HepG2 (cell line): ENCODE measurements around the gene CTBP1. TPM values are rescaled to one million over a fixed set of nuclear protein-coding genes. Genes with fewer than 3 reads are reported as not detected.

Experiments
- ATAC-seq: fragments of 200-7000 bp; cut with Tn5 transposase; 3 replicates; pipeline ENCODE4 v1.9.1; 2020; ENCODE audit warnings: mild to moderate bottlenecking, moderate library complexity
- BruUV-seq: library from RNA; stranded (reverse); fragments of 400-500 nt; replicated peaks from 2 replicates; lab custom pipeline; 2021; lab: Mats Ljungman, UMichigan
- CTCF ChIA-PET: fragments of 300-600 bp; formaldehyde crosslinking; extraction: SDS; loops from one replicate; lab custom pipeline; 2021; ENCODE audit warnings: low total read pairs, inconsistent platforms, low intra/inter-chr PET ratio; lab: Yijun Ruan, JAX
- POLR2A ChIA-PET: fragments of 350-600 bp; sonication (Branson Sonifier 250); formaldehyde crosslinking; loops from one replicate; lab custom pipeline; 2020; ENCODE audit warnings: antibody characterized with exemption, inconsistent platforms; lab: Yijun Ruan, JAX
- DNase-seq: peaks from one replicate; pipeline ENCODE4 v3.0.0-alpha.2; 2015; ENCODE audit warnings: low spot score
- FAIRE-seq: peaks from 3 replicates; lab custom pipeline; 2011; peaks lifted over from hg19 to GRCh38; lab: Jason Lieb, UNC
- H2AFZ ChIP-seq: one replicate; pipeline ENCODE4 v1.6.1; 2011; ENCODE audit warnings: low read length, inconsistent platforms
- H3K27ac ChIP-seq: fragments of 300-600 bp; 3 replicates; pipeline ENCODE4 v1.8.0; 2011; ENCODE audit warnings: mixed run types, mild to moderate bottlenecking, mixed read lengths, low read length, inconsistent platforms; ENCODE audit not compliant: insufficient read depth; ENCODE audit errors: extremely low read length
- H3K27me3 ChIP-seq, 2 experiments: fragments of 200-600 bp in 1 of 2; 2 replicates in 1 of 2; 3 replicates in 1 of 2; pipeline versions ENCODE4 v1.6.0 to v1.8.0; 2011; ENCODE audit warnings: low read length in 2 of 2, mild to moderate bottlenecking in 2 of 2, moderate library complexity in 2 of 2, inconsistent platforms in 1 of 2; ENCODE audit not compliant: insufficient read depth in 2 of 2, control insufficient read depth in 1 of 2
- H3K36me3 ChIP-seq, 2 experiments: fragments of 200-600 bp in 1 of 2; replicated peaks in 1 of 2; 2 replicates in 1 of 2; 3 replicates in 1 of 2; pipeline versions ENCODE4 v1.5.1 to v1.8.0; 2011; ENCODE audit warnings: low read length in 2 of 2, inconsistent platforms in 1 of 2; ENCODE audit not compliant: insufficient read depth in 2 of 2, control insufficient read depth in 1 of 2
- H3K4me1 ChIP-seq: 2 replicates; pipeline ENCODE4 v1.5.1; 2012; ENCODE audit warnings: low read length, inconsistent platforms; ENCODE audit not compliant: insufficient read depth
- H3K4me2 ChIP-seq: 2 replicates; pipeline ENCODE4 v1.6.0; 2011; ENCODE audit warnings: low read depth, low read length, inconsistent platforms
- H3K4me3 ChIP-seq, 3 experiments: fragments of 200-600 bp in 1 of 3; sonication (generic), shearing (Covaris generic) in 1 of 3; replicated peaks in 1 of 3; 2 replicates each; pipeline ENCODE4 v1.5.1; 2011 to 2016; ENCODE audit warnings: low read length in 3 of 3, inconsistent platforms in 2 of 3, low read depth in 2 of 3, mild to moderate bottlenecking in 2 of 3, control low read depth in 1 of 3, mixed read lengths in 1 of 3; ENCODE audit not compliant: insufficient read depth in 1 of 3
- H3K79me2 ChIP-seq: one replicate; pipeline ENCODE4 v1.6.1; 2011; ENCODE audit warnings: low read length, inconsistent platforms; ENCODE audit not compliant: insufficient read depth
- H3K9ac ChIP-seq: 2 replicates; pipeline ENCODE4 v1.6.0; 2011; ENCODE audit warnings: mild to moderate bottlenecking, low read depth, low read length, inconsistent platforms; ENCODE audit not compliant: insufficient read depth
- H3K9me3 ChIP-seq: 2 replicates; pipeline ENCODE4 v1.5.1; 2012; ENCODE audit warnings: mild to moderate bottlenecking, low read length
- H4K20me1 ChIP-seq: 2 replicates; pipeline ENCODE4 v1.6.0; 2011; ENCODE audit warnings: inconsistent platforms, mild to moderate bottlenecking, low read length, moderate library complexity; ENCODE audit not compliant: insufficient read depth
- BRCA1 ChIP-seq: sonication (generic); formaldehyde crosslinking; IDR thresholded peaks from 2 replicates; pipeline ENCODE4 v1.4.0; 2020; ENCODE audit warnings: missing genetic modification reagents
- GMEB1 ChIP-seq: sonication (generic); formaldehyde crosslinking; IDR thresholded peaks from 2 replicates; pipeline ENCODE4 v1.5.1; 2020; ENCODE audit warnings: missing genetic modification reagents, mild to moderate bottlenecking, borderline replicate concordance
- HOMEZ ChIP-seq: IDR thresholded peaks from 2 replicates; pipeline ENCODE4 v1.6.1; 2016; ENCODE audit warnings: low read depth
- MYPOP ChIP-seq: sonication (generic); formaldehyde crosslinking; IDR thresholded peaks from 2 replicates; pipeline ENCODE4 v1.8.1; 2023; ENCODE audit warnings: mild to moderate bottlenecking, moderate library complexity, missing genetic modification reagents
- NR2F1 ChIP-seq, 2 experiments: fragments of 450-650 bp in 1 of 2; formaldehyde crosslinking in 1 of 2; IDR thresholded peaks; 2 replicates each; pipeline versions ENCODE4 v1.5.0 to v1.6.1; 2016 to 2020; ENCODE audit warnings: mild to moderate bottlenecking in 1 of 2, missing compliant biosample characterization in 1 of 2, missing genetic modification reagents in 1 of 2, moderate library complexity in 1 of 2
- SOX13 ChIP-seq, 3 experiments: fragments of 450-650 bp in 1 of 3; sonication (generic) in 1 of 3; formaldehyde crosslinking in 1 of 3; IDR thresholded peaks in 2 of 3; conservative IDR thresholded peaks in 1 of 3; 2 replicates each; pipeline versions ENCODE4 v1.5.0 to v1.6.1; 2016 to 2020; ENCODE audit warnings: antibody characterized with exemption in 1 of 3, mild to moderate bottlenecking in 1 of 3, missing compliant biosample characterization in 1 of 3, missing genetic modification reagents in 1 of 3, moderate library complexity in 1 of 3
- U2AF1 ChIP-seq: fragments of 200-400 bp; formaldehyde crosslinking; optimal IDR thresholded peaks from 2 replicates; pipeline ENCODE3; 2017; ENCODE audit warnings: mild to moderate bottlenecking, low read depth, low read length
- YY1 ChIP-seq: IDR thresholded peaks from 2 replicates; pipeline ENCODE4 v1.6.1; 2011; ENCODE audit warnings: low read length, low read depth, moderate library complexity, mild to moderate bottlenecking; ENCODE audit not compliant: insufficient read depth, insufficient replicate concordance
- ZFP41 ChIP-seq: sonication (generic); formaldehyde crosslinking; IDR thresholded peaks from 2 replicates; pipeline ENCODE4 v1.4.0; 2020; ENCODE audit warnings: mild to moderate bottlenecking, missing genetic modification reagents, borderline replicate concordance
- ZNF317 ChIP-seq: sonication (generic); formaldehyde crosslinking; IDR thresholded peaks from 2 replicates; pipeline ENCODE4 v1.5.0; 2020; ENCODE audit warnings: mild to moderate bottlenecking, missing genetic modification reagents
- ZNF574 ChIP-seq: sonication (generic); formaldehyde crosslinking; IDR thresholded peaks from 2 replicates; pipeline ENCODE4 v1.4.0; 2020; ENCODE audit warnings: missing genetic modification reagents
- ZNF770 ChIP-seq: sonication (generic); formaldehyde crosslinking; IDR thresholded peaks from 2 replicates; pipeline ENCODE4 v1.5.0; 2020; ENCODE audit warnings: mild to moderate bottlenecking, missing genetic modification reagents
- WGBS: methylation state at CpG from one replicate; pipeline ENCODE4 v1.1.6; 2017; ENCODE audit warnings: low lambda C conversion rate; 5-methylcytosine and 5-hydroxymethylcytosine counted together
- in situ Hi-C: cut with HindIII; loops from 2 replicates; pipeline ENCODE4 v1.10.0; 2017; ENCODE audit warnings: low pct_unique_long_range_greater_than_20kb; ENCODE audit not compliant: extremely low pct_ligation_motif_present
- intact Hi-C: fragments of 100-400 bp; cut with micrococcal nuclease; formaldehyde crosslinking; loops from one replicate; pipeline ENCODE4 v1.10.0; 2022; ENCODE audit not compliant: unreplicated experiment
- polyA plus RNA-seq, 8 experiments: library from polyadenylated mRNA; depleted of rRNA in 3 of 8; stranded (reverse) in 7 of 8; unstranded in 1 of 8; fragments of >200 nt; fragmentation: Illumina TruSeq in 4 of 8; extraction: Trizol in 4 of 8; gene quantifications; 2 replicates each; pipeline versions ENCODE4 v1.2.1 to v1.2.3, GENCODE V29; 2011 to 2016; ENCODE audit warnings: low read depth in 4 of 8, missing spikeins in 1 of 8, mixed read lengths in 1 of 8; ENCODE audit not compliant: insufficient read depth in 1 of 8
- total RNA-seq, 5 experiments: library from RNA; depleted of rRNA; stranded (reverse); fragments of >200 nt; fragmentation: Illumina TruSeq; extraction: Trizol; gene quantifications; 2 replicates each; pipeline ENCODE4 v1.2.3, GENCODE V29; 2016; ENCODE audit warnings: low read depth in 1 of 5

The CTBP1 gene
- total and polyA plus RNA-seq, 2 of the 13 experiments (the other 11 are each of a cell fraction or from before 2014, with no cell fraction given), result 78.5 to 112 TPM

GRCh38 chr4:1167244-1167949 lies 81.5 kb downstream of the CTBP1 start:
- FAIRE-seq, result no peak
- no peaks in the 10 kb centered on the region for H3K9me3 ChIP-seq
- CTCF ChIA-PET, result interaction anchor here (1.1 to 1.5 kb wide), 2 partner anchors 100 to 119 kb away, joined by 3 to 4 read pairs; no protein-coding TSS in a partner anchor
- in situ Hi-C loops (no loop called here), intact Hi-C loops (loop anchor here (1.0 kb wide), 1 partner anchor 101 kb away; no protein-coding TSS in a partner anchor)
- no peaks in the 10 kb centered on the region for H4K20me1 ChIP-seq
- H3K9ac ChIP-seq, result no peak overlapping the region
- no peak overlapping the region for H3K27ac ChIP-seq
- peaks cover 3 to 6% of the 10 kb centered on the region in 2 experiments; a peak in 3 of 5 replicates for H3K27me3 ChIP-seq
- H3K4me3 ChIP-seq, result no peak overlapping the region
- H3K4me1 ChIP-seq, result peaks cover 11% of the 10 kb centered on the region; the same call in 1 of the 2 replicates
- DNase-seq, result peak; percentile 24
- no peak overlapping the region for H2AFZ ChIP-seq
- peaks cover 3 to 9% of the 10 kb centered on the region in 2 experiments; a peak in 2 of 5 replicates for H3K36me3 ChIP-seq
- no peaks in the 10 kb centered on the region for H3K79me2 ChIP-seq
- WGBS, result 80% methylated on average over 20 of the region's 51 CpGs
- ATAC-seq, result peak; percentile 79
- no TSS peak for BruUV-seq
- POLR2A ChIA-PET, result no interaction called here
- H3K4me2 ChIP-seq, result 0 out of 2 replicates have a peak overlapping the region, but pooled peaks have one; percentile 1
- no peak for TF ChIP-seq GMEB1 (CRISPR knock-in tag)
- no peak for TF ChIP-seq ZNF574 (CRISPR knock-in tag)
- TF ChIP-seq ZNF770 (CRISPR knock-in tag), result peak; percentile 84
- TF ChIP-seq NR2F1 (CRISPR knock-in tag; IDR thresholded peaks at IDR 0.05), result no peak
- TF ChIP-seq HOMEZ (CRISPR knock-in tag), result no peak
- TF ChIP-seq ZFP41 (CRISPR knock-in tag), result no peak
- TF ChIP-seq MYPOP, result no peak
- no peak for TF ChIP-seq U2AF1
- peak; percentile 29 for TF ChIP-seq YY1
- no peak for TF ChIP-seq BRCA1 (CRISPR knock-in tag)
- no peak for TF ChIP-seq ZNF317 (CRISPR knock-in tag)
- TF ChIP-seq SOX13 (IDR thresholded peaks at IDR 0.05), result no peak
- TF ChIP-seq SOX13 (CRISPR knock-in tag; conservative IDR thresholded peaks at IDR 0.05 in 1 of 2, IDR thresholded peaks at IDR 0.05 in 1 of 2), result no peak
